22Rv1 (cell line): ENCODE measurements around the gene NHERF1.
A peak's percentile ranks its signal among the peaks of the same experiment; 100 is the strongest.

Experiments used
- H3K27ac ChIP-seq: fragments of 450-650 bp; 2 replicates; pipeline ENCODE4 v1.5.1; 2017
- CTCF ChIP-seq: fragments of 450-650 bp; IDR thresholded peaks from 2 replicates; pipeline ENCODE4 v1.5.1; 2017; ENCODE audit warnings: mild to moderate bottlenecking
- ZFX ChIP-seq: fragments of 450-650 bp; IDR thresholded peaks from 2 replicates; pipeline ENCODE4 v1.6.1; 2017; ENCODE audit warnings: antibody characterized with exemption, borderline replicate concordance

Gene NHERF1

GRCh38 chr17:74769856-74770497, 21.5 kb downstream of the NHERF1 start:
- H3K27ac ChIP-seq = no peak overlapping the region; the same call in 1 of the 2 replicates
- TF ChIP-seq ZFX (no peak), CTCF (no peak)

DNA sequence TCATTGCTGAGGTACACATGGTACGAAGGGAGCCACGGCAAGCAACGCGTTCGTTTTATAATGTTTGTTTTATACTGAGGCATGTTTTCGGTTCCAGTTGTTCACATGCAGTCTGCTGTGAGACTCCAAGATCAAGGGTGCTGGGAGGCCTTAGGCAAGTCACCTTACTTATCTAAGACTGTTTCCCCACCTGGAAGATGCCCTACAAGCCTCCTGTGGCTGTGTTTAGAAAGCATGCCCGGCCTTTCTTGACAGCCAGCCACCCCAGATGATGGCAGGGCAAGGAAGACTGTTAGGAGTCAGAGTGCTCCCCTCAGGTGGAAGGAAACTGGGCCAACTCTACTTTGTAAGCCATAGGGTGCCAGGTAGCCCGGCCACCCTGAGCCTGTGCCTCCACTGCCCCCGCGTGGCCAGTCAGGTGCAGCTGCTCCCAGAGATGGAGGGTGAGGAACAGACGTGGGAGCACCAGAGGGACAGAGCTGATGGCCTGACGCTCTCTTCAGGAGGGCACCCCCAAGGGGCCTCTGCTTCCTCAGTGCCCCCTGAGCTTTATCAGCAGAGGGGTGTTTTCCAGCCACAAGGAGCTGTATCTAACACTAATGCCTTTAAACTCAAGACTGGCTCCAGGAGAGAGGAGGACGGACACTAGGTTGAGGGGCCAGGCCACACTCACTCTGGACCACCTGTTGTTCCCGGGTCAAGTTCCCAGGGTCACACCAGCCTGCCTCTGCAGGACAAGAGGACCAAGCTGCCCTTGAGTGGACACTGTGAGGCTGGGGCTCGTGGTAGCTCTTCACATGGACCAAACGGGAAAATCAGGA, 22.3 kb downstream of the NHERF1 start:
- H3K27ac ChIP-seq = no peak overlapping the region; the same call in 1 of the 2 replicates
- TF ChIP-seq ZFX (no peak), CTCF (peak; percentile 95)

DNA sequence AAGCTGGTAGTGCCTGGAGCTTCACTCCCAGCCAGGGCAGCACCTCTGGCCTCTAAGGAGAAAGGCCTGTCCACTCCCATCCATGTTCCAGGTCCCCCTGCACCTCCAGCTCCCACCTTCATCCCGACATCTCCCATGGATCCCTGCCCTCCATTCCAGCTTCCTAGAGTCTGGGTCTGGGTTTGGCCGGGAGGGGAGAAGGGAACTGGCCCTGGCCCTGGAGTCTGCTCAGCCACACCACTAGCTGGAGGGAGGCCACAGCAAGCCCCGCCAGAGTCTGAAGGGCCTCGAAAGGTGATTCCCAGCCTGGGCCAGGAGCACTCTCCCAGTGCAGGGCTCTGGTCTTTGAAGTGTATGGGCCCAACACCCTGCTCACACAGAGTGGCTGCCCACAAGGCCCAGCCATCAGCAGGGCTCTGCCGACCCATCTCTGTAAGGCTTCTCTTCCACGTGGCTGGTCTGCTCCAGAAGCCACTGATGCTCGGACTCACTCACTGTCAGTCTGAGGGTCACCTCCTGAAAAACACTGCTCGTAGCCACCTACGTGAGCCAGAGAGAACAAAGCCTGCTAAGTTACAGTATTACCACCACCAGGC, 23.0 kb downstream of the NHERF1 start:
- no peak overlapping the region for H3K27ac ChIP-seq
- TF ChIP-seq CTCF = no peak
- TF ChIP-seq ZFX = no peak

- TF ChIP-seq ZFX (no peak), CTCF (no peak)
- H3K27ac ChIP-seq = no peak overlapping the region
These were observed 23.6 kb downstream of the NHERF1 start for GRCh38 chr17:74772053-74772452.

DNA sequence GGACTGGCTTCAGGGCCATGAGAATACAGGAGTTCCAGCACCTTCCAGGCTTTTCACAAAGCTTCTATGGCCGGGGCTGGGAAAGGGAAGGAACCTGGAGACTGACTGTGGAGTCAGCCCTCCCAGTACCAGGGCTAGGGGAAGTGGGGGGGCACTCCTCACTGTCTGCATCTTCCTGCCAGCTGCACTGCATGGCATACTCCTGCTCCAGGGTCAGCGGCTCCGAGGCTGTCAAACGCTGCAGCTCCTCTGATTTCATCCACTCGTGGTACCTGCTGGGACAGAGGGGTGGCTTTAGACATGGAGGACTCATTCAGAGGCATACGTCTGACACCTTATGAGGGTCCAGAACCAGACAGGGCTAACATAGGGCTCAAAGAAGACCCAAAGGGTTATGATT, 25.0 kb downstream of the NHERF1 start:
- no peak overlapping the region for H3K27ac ChIP-seq
- TF ChIP-seq ZFX (no peak), CTCF (no peak)

DNA sequence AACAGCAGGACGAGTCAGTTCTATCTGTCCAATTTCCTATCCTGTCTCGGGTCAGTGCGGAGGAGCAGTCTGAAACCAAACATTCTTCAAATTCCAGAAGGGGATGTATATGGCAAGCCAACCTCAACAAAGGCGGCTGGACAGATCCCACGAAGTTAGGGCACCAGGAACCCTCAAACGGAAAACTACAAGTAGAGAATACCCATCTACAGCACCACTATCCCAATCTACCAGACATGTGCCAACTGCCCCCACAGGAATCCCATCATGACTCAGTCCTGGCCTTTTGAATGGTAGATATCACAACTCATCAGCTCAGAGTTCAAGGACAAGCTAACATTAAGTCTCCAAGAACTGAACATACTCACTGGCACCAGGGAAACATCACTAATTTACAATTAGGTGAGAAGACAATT, 25.5 kb downstream of the NHERF1 start:
- TF ChIP-seq CTCF (no peak), ZFX (no peak)
- no peak overlapping the region for H3K27ac ChIP-seq
